Right ventricle myocardium inferior (tissue), 1 donor: ENCODE data around the gene MRGPRX3. TPM values are rescaled to one million over a fixed set of nuclear protein-coding genes. Genes with fewer than 3 reads are reported as not detected.
A peak's percentile ranks its signal among the peaks of the same experiment; 100 is the strongest.
"Not testable (repeated sequence)": the region's sequence is repeated elsewhere in the genome, so short reads cannot be mapped to it uniquely, and the experiment has no call there.

Source experiments
- ATAC-seq: fragments of 200-7000 bp; cut with Tn5 transposase; one replicate; pipeline ENCODE4 v1.9.1; 2020; ENCODE audit warnings: mild to moderate bottlenecking, moderate library complexity
- DNase-seq: peaks from one replicate; pipeline ENCODE4 v3.0.0; 2021; ENCODE audit errors: missing footprints
- intact Hi-C: fragments of 100-400 bp; cut with DNase I; formaldehyde crosslinking; loops from one replicate; pipeline ENCODE4 v1.11.0; 2022
- long read RNA-seq: library from polyadenylated mRNA; unstranded; transcript quantifications from one replicate; pipeline ENCODE4 v2.0.0, GENCODE V29; 2021
- total RNA-seq: library from RNA; stranded (reverse); fragmentation: NEBNext Ultra II Directional; extraction: Animal tissue kit (Norgen Biotek cat#: 25700); gene quantifications from one replicate; pipeline ENCODE4 v1.2.1, GENCODE V29; 2021
- donor health status: DM: no; HTN: yes; CAD: no; lungs with severe emphysema.

The MRGPRX3 gene
- total RNA-seq = not detected
- long read RNA-seq = 0 reads

DNA sequence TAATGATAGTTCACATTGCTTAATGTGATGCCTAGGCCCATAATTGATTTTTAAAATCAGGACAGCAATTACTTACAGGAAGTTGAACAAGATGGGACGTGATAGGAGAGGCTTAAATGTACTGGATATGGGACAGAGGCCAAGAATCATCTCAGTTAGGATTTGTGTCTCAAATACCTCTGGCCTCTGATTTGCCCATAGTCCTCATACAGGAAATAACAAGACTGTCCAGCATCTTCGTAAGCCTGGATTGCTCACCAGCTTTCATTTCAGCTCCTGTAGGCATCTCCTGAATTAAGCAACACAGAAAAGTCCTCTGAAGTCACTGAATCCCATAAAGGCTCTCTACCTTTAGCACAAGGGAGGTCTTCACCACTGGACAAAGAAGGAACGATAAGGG lies at the start of gene MRGPRX3:
MRGPRX3 (plus strand) TSS at position 231 of the 400 bp plus-strand sequence. CDS start 4,632 bp downstream, outside the sequence.
- no peak for ATAC-seq
- DNase-seq = no peak
- intact Hi-C loops = no loop called here

GRCh38 chr11:18088366-18088765 lies 44.0 kb upstream of the MRGPRX3 start:
- no peak for DNase-seq
- no peak for ATAC-seq
- intact Hi-C loops = no loop called here

GRCh38 chr11:18088966-18089365 lies 43.4 kb upstream of the MRGPRX3 start:
- intact Hi-C loops = no loop called here
- DNase-seq (no peak), ATAC-seq (no peak)

- ATAC-seq = no peak
- intact Hi-C loops = no loop called here
- DNase-seq = no peak
Observed at GRCh38 chr11:18091731-18092130, 40.6 kb upstream of the MRGPRX3 start.

DNA sequence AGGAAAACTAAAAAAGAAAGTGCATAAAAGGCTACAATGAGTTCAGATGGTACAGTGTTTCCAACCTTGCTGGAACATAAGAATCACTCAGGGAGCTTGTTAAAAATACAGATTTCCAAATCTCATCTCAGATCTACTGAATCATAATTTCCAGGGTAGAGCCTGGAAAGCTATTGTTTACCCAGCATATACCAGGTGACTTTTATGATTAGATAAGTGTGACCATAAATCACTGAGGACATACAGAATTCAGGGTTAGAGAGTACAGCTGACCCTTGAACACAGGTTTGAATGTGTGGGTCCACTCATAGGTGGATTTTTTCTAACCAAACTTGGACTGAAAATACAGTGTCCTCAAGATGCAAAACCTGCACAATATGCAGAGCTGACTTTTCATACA lies 38.4 kb upstream of the MRGPRX3 start:
- no peak for ATAC-seq

GRCh38 chr11:18100926-18101656 lies 31.3 kb upstream of the MRGPRX3 start:
- intact Hi-C loops = loop anchor here (5.0 kb wide), 1 partner anchor 89 kb away; the partner anchor contains the start of gene SERGEF
- no peak for ATAC-seq
- DNase-seq = no peak

More for the DNA sequence above, 38.4 kb upstream of the MRGPRX3 start:
- intact Hi-C loops = no loop called here
- DNase-seq = no peak

GRCh38 chr11:18105086-18105801 lies 27.1 kb upstream of the MRGPRX3 start:
- DNase-seq (no peak), ATAC-seq (no peak)
- intact Hi-C loops = loop anchor here (5.0 kb wide), 1 partner anchor 113 kb away; no protein-coding TSS in a partner anchor

DNA sequence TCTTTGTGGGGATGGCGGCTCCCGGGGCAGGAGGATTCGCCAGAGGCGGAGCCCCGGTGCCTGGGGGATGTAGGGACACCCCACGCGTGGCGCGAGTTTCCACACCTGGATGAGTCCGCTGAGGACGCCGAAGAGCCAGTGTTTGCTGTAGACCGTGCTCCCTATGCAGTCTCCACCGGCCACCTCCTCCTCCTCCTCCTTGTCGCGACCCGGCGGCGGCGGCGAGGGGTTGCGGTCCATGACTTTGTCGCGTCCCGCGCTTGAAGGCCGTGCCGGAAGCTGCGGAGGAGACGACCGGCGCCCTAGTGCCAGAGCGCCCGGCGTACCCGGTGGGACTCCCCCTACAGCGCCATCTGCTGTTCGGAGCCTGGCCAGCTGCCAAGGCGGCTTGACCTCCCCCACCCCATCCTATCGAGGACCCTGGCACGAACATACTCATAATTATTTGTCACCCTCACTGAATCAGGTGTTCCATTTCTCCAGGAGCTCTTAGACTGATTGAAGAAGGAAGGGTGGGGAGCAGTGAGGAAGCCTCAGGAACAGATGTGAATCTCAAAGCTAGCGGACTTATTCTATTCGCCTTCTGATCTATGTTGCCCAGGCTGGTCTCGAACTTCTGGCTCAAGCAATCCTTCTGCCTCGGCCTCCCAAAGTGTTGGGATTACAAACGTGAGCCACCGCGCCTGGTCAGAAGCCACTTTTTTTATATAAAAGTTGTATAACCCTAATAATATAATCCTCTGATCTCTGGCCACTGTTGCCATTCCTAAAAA lies 26.4 kb upstream of the MRGPRX3 start, which contains the start of gene SAAL1:
SAAL1 (minus strand) TSS at position 281 of the 773 bp plus-strand sequence; CDS start at position 240, 41 bp downstream.
- ATAC-seq (peak; percentile 96), DNase-seq (peak; percentile 93)

DNA sequence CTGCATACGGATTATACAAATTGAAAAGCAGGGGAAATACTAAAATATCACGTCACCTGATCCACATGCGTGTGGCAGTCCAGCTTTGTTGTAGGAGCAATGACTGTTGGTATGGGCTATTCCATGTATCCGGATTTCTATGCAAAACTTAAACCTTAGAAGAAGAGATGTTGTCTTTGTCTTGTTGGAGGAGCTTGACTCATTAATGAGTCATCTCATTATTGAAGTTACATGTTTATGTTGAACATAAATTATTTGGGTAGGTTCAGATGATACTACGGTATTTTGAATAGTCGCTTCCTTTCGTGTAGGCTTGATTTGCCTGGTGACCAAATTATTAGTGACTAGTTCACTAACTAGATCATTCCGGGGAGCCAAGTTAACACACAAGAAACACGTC lies 25.7 kb upstream of the MRGPRX3 start:
- intact Hi-C loops = loop anchor here (5.0 kb wide), 1 partner anchor 114 kb away; no protein-coding TSS in a partner anchor
- no peak for DNase-seq
- ATAC-seq = no peak

More for the DNA sequence above, 26.4 kb upstream of the MRGPRX3 start, which contains the start of gene SAAL1:
- intact Hi-C loops = loop anchor here (5.0 kb wide), 1 partner anchor 114 kb away; no protein-coding TSS in a partner anchor

GRCh38 chr11:18108254-18108653 lies 24.1 kb upstream of the MRGPRX3 start:
- intact Hi-C loops = loop anchor here (5.0 kb wide), 1 partner anchor 116 kb away; no protein-coding TSS in a partner anchor
- ATAC-seq (no peak), DNase-seq (no peak)

DNA sequence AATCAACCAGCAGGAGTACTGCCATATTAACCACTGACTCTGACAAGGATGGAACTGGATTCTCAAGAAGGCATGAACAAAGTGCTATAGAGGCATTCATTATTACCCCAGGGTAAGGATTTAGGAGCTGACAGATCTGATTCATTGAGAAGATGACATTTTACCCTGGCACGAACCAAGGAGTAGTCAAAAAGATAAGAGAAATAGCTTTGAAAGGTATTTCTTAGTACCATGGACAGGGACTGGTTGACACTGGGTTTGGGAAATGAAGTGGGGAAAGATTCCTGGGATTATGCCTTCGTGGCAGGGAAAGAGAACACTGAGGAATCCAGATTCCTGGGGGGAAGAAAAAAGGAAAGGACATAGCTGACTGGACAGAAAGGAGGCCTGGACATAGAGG lies 21.4 kb upstream of the MRGPRX3 start:
- no peak for ATAC-seq

GRCh38 chr11:18115360-18116127 lies 16.8 kb upstream of the MRGPRX3 start:
- DNase-seq = peak; percentile 63
- intact Hi-C loops = loop anchor here (10.0 kb wide), 2 partner anchors 619 to 689 kb away; no protein-coding TSS in a partner anchor
- peak; percentile 59 for ATAC-seq

More for the DNA sequence above, 21.4 kb upstream of the MRGPRX3 start:
- no peak for DNase-seq
- intact Hi-C loops = loop anchor here (10.0 kb wide), 2 partner anchors 624 to 694 kb away; no protein-coding TSS in a partner anchor

GRCh38 chr11:18121331-18121828 lies 11.0 kb upstream of the MRGPRX3 start:
- ATAC-seq, intact Hi-C loops, DNase-seq: not testable (repeated sequence)

DNA sequence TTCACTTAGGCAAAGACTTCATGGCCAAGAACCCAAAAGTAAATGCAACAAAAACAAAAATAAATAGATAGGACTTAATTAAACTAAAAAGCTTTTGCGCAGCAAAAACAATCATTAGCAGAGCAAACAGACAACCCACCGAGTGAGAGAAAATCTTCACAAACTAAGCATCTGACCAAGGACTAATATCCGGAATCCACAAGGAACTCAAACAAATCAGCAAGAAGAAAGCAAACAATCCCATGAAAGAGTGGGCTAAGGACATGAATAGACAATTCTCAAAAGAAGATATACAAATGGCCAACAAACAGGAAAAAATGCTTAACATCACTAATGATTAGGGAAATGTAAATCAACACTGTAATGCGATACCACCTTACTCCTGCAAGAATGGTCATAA lies 1.3 kb upstream of the MRGPRX3 start:
- intact Hi-C loops, ATAC-seq, DNase-seq: not testable (repeated sequence)

- intact Hi-C loops = no loop called here
- DNase-seq = no peak
- no peak for ATAC-seq
Observed at GRCh38 chr11:18135308-18135707, 2.9 kb downstream of the MRGPRX3 start.

DNA sequence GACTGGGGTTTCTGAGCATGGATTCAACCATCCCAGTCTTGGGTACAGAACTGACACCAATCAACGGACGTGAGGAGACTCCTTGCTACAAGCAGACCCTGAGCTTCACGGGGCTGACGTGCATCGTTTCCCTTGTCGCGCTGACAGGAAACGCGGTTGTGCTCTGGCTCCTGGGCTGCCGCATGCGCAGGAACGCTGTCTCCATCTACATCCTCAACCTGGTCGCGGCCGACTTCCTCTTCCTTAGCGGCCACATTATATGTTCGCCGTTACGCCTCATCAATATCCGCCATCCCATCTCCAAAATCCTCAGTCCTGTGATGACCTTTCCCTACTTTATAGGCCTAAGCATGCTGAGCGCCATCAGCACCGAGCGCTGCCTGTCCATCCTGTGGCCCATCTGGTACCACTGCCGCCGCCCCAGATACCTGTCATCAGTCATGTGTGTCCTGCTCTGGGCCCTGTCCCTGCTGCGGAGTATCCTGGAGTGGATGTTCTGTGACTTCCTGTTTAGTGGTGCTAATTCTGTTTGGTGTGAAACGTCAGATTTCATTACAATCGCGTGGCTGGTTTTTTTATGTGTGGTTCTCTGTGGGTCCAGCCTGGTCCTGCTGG lies 4.9 kb downstream of the MRGPRX3 start:
- DNase-seq (peak; percentile 72), ATAC-seq (no peak)
- intact Hi-C loops = no loop called here

- DNase-seq (no peak), ATAC-seq (no peak)
- intact Hi-C loops = no loop called here
Observed at GRCh38 chr11:18140145-18140544, 7.8 kb downstream of the MRGPRX3 start.
